Muscle layer of colon (tissue), 2 donors: ENCODE measurements around the gene KLF6.
"Not testable (repeated sequence)": the region's sequence is repeated elsewhere in the genome, so short reads cannot be mapped to it uniquely, and the experiment has no call there.

Experiments
- H3K27ac ChIP-seq: one replicate; pipeline ENCODE4 v1.7.0; 2013; ENCODE audit warnings: low read depth, mild to moderate bottlenecking, low read length, moderate library complexity
- H3K27me3 ChIP-seq, 2 donors: one replicate each; pipeline ENCODE4 v1.7.0; 2013; ENCODE audit warnings: low read length in 2 of 2, mild to moderate bottlenecking in 2 of 2; ENCODE audit not compliant: insufficient read depth in 2 of 2, control insufficient read depth in 1 of 2
- H3K36me3 ChIP-seq: one replicate; pipeline ENCODE4 v1.7.0; 2013; ENCODE audit warnings: mild to moderate bottlenecking, low read length; ENCODE audit not compliant: insufficient read depth
- H3K4me1 ChIP-seq: one replicate; pipeline ENCODE4 v1.7.0; 2013; ENCODE audit warnings: mild to moderate bottlenecking, low read length; ENCODE audit not compliant: insufficient read depth
- H3K4me3 ChIP-seq, 2 donors: one replicate each; pipeline ENCODE4 v1.7.0; 2013; ENCODE audit warnings: low read length in 2 of 2, low read depth in 1 of 2, mild to moderate bottlenecking in 1 of 2, moderate library complexity in 1 of 2
- H3K9ac ChIP-seq: one replicate; pipeline ENCODE4 v1.7.0; 2013; ENCODE audit warnings: low read length
- H3K9me3 ChIP-seq: one replicate; pipeline ENCODE4 v1.7.0; 2013; ENCODE audit warnings: mild to moderate bottlenecking, low read length
- donor health status: abdominal sarcoma.
- donor health status: Adenocarcinoma of cecum.

KLF6 gene

DNA sequence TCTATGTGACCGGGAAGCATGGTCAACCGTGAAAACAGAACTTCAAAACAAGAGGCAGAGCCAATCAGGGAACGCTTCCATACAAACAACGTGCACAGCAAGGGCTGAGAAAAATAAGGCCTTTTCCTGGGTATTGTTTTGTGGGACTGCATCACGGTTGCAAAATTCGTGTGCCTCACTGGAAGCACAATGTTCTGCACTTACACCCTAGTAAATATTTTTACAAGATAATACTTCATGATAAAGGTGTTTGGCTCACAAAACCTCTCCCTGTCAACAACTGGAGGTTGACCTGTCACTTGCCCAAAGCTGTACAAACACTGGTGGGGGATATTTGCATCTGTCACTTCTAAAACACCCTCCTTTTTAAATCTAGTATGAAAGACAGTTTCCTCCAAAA is 37.0 kb downstream of the KLF6 start:
- Histone ChIP-seq H3K36me3 (no peaks in the 10 kb centered on the region), H3K9me3 (no peaks in the 10 kb centered on the region), H3K27me3 (no peaks in the 10 kb centered on the region), H3K4me1 (peaks cover 27% of the 10 kb centered on the region), H3K9ac (no peak overlapping the region), H3K4me3 (no peak overlapping the region), H3K27ac (no peak overlapping the region)

GRCh38 chr10:3747248-3747960 is 37.6 kb downstream of the KLF6 start:
- Histone ChIP-seq H3K9me3 (no peaks in the 10 kb centered on the region), H3K27me3 (no peaks in the 10 kb centered on the region), H3K4me3 (no peak overlapping the region), H3K9ac (no peak overlapping the region), H3K36me3 (no peaks in the 10 kb centered on the region), H3K4me1 (peaks cover 27% of the 10 kb centered on the region), H3K27ac (no peak overlapping the region)

DNA sequence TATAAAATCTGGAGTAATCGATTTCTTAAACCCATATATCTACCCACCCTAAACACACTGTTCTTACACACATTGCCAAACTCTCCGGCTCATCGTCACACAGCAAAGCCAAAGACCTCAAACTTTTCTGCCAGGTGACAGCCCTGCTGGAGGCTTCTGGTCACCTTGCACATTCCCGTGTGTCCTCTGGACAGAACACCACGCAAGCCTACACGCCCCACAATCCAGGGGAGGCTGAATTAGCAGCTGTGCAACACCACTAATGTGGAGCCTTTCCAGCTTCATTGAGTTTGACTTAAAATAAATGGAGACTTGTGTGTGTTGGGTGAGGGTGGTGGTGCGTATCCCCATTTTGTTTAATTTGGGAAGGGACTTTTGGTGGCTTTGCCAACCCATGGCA is 38.4 kb downstream of the KLF6 start:
- no peaks in the 10 kb centered on the region for H3K9me3 ChIP-seq
- H3K27me3 ChIP-seq, result no peaks in the 10 kb centered on the region
- H3K36me3 ChIP-seq, result no peaks in the 10 kb centered on the region
- no peak overlapping the region for H3K27ac ChIP-seq
- H3K9ac ChIP-seq, result no peak overlapping the region
- no peak overlapping the region for H3K4me3 ChIP-seq
- H3K4me1 ChIP-seq, result peaks cover 27% of the 10 kb centered on the region

DNA sequence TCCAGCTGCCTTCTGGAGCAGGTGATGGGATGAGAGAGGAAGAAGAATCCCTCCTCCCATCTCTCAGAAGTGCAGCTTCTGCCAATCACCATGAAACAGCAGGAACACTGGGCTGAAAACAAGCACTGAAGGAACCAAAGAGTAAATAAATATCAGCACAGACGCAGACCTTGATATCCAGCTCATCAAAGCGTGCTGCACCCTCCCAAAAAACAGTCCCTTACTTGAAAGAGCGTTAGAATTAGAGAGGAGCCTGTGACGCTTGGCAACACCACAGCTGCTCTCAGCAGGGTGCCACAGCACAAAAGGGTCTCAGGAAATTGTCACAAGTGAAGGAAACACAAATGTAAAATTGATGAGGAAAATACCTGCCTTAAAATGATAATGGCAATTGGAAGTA is 39.5 kb downstream of the KLF6 start:
- Histone ChIP-seq H3K27ac (no peak overlapping the region), H3K9me3 (no peaks in the 10 kb centered on the region), H3K4me3 (no peak overlapping the region)

GRCh38 chr10:3741688-3742461 is 43.1 kb downstream of the KLF6 start:
- Histone ChIP-seq H3K27ac (no peak overlapping the region), H3K9ac (no peak overlapping the region), H3K4me1 (no peaks in the 10 kb centered on the region), H3K9me3 (no peaks in the 10 kb centered on the region), H3K4me3 (no peak overlapping the region), H3K36me3 (no peaks in the 10 kb centered on the region), H3K27me3 (no peaks in the 10 kb centered on the region)

More for the DNA sequence above, 39.5 kb downstream of the KLF6 start:
- Histone ChIP-seq H3K4me1 (peaks cover 22% of the 10 kb centered on the region), H3K27me3 (no peaks in the 10 kb centered on the region), H3K9ac (no peak overlapping the region), H3K36me3 (no peaks in the 10 kb centered on the region)

GRCh38 chr10:3740157-3740871 is 44.7 kb downstream of the KLF6 start:
- no peaks in the 10 kb centered on the region for H3K36me3 ChIP-seq
- H3K27me3 ChIP-seq, result no peaks in the 10 kb centered on the region
- no peaks in the 10 kb centered on the region for H3K4me1 ChIP-seq
- no peak overlapping the region for H3K27ac ChIP-seq
- H3K9ac ChIP-seq, result no peak overlapping the region
- H3K9me3 ChIP-seq, result no peaks in the 10 kb centered on the region
- no peak overlapping the region for H3K4me3 ChIP-seq

- Histone ChIP-seq H3K27ac (no peak overlapping the region), H3K36me3 (no peaks in the 10 kb centered on the region), H3K27me3 (no peaks in the 10 kb centered on the region), H3K4me1 (no peaks in the 10 kb centered on the region), H3K4me3 (no peak overlapping the region), H3K9me3 (no peaks in the 10 kb centered on the region), H3K9ac (no peak overlapping the region)
Measured at GRCh38 chr10:3738855-3739350, 46.1 kb downstream of the KLF6 start.

DNA sequence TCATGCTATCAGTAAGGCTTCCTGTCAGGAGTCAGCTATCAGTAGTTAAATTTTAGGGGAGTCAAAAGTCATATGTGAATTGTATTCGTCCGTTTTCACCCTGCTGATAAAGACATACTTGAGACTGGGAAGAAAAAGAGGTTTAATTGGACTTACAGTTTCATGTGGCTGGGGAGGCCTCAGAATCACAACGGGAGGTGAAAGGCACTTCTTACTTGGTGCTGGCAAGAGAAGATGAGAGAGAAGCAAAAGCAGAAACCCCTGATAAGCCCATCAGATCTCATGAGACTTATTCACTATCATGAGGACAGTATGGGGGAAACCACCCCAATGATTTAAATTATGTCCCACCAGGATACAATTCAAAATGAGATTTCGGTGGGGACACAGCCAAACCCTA is 47.1 kb downstream of the KLF6 start:
- no peak overlapping the region for H3K4me3 ChIP-seq
- H3K4me1 ChIP-seq, result no peaks in the 10 kb centered on the region
- H3K9ac ChIP-seq, result no peak overlapping the region
- no peak overlapping the region for H3K27ac ChIP-seq
- H3K9me3 ChIP-seq, result no peaks in the 10 kb centered on the region
- H3K36me3 ChIP-seq, result no peaks in the 10 kb centered on the region
- H3K27me3 ChIP-seq, result no peaks in the 10 kb centered on the region

- H3K4me1 ChIP-seq, result no peaks in the 10 kb centered on the region
- H3K9ac ChIP-seq, result no peak overlapping the region
- H3K4me3 ChIP-seq, result no peak overlapping the region
- H3K9me3 ChIP-seq, result no peaks in the 10 kb centered on the region
- no peaks in the 10 kb centered on the region for H3K36me3 ChIP-seq
- H3K27me3 ChIP-seq, result no peaks in the 10 kb centered on the region
- no peak overlapping the region for H3K27ac ChIP-seq
Measured at GRCh38 chr10:3735175-3735574, 49.8 kb downstream of the KLF6 start.

- H3K9ac ChIP-seq, result no peak overlapping the region
- no peak overlapping the region for H3K4me3 ChIP-seq
- H3K27ac ChIP-seq, result no peak overlapping the region
- no peaks in the 10 kb centered on the region for H3K27me3 ChIP-seq
- no peaks in the 10 kb centered on the region for H3K36me3 ChIP-seq
- H3K4me1 ChIP-seq, result no peaks in the 10 kb centered on the region
- H3K9me3 ChIP-seq, result no peaks in the 10 kb centered on the region
Measured at GRCh38 chr10:3734111-3734510, 50.9 kb downstream of the KLF6 start.

- not testable (repeated sequence) for H3K9me3 ChIP-seq, H3K4me3 ChIP-seq, H3K27ac ChIP-seq, H3K36me3 ChIP-seq, H3K27me3 ChIP-seq, H3K9ac ChIP-seq, H3K4me1 ChIP-seq
Measured at GRCh38 chr10:3732183-3732582, 52.8 kb downstream of the KLF6 start.
